Measurements from ENCODE around the gene SOST. TPM values are rescaled to one million over a fixed set of nuclear protein-coding genes. Genes with fewer than 3 reads are reported as not detected.

The SOST gene
- total RNA-seq, 1 experiment from 2014 or later = not detected

GRCh38 chr17:43745541-43745940, 13.1 kb downstream of the SOST start:
- DNase-seq (ENCODE audit: unreplicated experiment) = no peak
- Mint-ChIP-seq H3K27me3 (ENCODE audit: insufficient read depth, unreplicated experiment) (no peaks in the 10 kb centered on the region), H3K4me1 (ENCODE audit: insufficient read depth, unreplicated experiment) (peaks cover 19% of the 10 kb centered on the region), H3K36me3 (ENCODE audit: insufficient read depth, unreplicated experiment) (no peaks in the 10 kb centered on the region), H3K4me3 (ENCODE audit: unreplicated experiment) (no peak overlapping the region), H3K9me3 (ENCODE audit: unreplicated experiment) (no peaks in the 10 kb centered on the region), H3K27ac (ENCODE audit: low read depth, unreplicated experiment) (no peak overlapping the region)
- no peak for TF ChIP-seq CTCF (IDR thresholded peaks at IDR 0.05; ENCODE audit: unreplicated experiment)
- POLR2A ChIA-PET = no interaction called here
- CTCF ChIA-PET = interaction anchor here (0.6 to 2.5 kb wide), 3 partner anchors 14 to 133 kb away, joined by 3 to 9 read pairs (median 5); no protein-coding TSS in a partner anchor
- no TSS peak for BruUV-seq (replicated peaks)
- intact Hi-C loops (cut with micrococcal nuclease) = no loop called here

DNA sequence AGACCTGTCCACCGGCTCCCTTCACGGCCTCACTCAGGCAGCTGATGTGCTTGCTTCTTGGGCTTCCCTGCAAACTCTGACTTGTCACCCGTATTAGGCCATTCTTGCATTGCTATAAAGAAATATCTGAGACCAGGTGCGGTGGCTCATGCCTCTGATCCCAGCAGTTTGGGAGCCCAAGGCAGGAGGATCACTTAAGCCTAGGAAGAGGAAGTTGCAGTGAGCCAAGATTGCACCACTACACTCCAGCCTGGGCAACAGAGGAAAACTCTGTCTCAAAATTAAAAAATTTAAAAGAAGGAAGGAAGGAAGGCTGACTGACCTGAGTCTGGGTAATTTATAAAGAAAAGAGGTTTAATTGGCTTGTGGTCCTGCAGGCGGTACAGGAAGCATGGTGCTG, 17.0 kb downstream of the SOST start:
- no peak for DNase-seq (ENCODE audit: unreplicated experiment)
- H3K4me3 Mint-ChIP-seq (ENCODE audit: unreplicated experiment) = no peak overlapping the region
- no peaks in the 10 kb centered on the region for H3K27me3 Mint-ChIP-seq (ENCODE audit: insufficient read depth, unreplicated experiment)
- no peak for TF ChIP-seq CTCF (IDR thresholded peaks at IDR 0.05; ENCODE audit: unreplicated experiment)
- no peaks in the 10 kb centered on the region for H3K9me3 Mint-ChIP-seq (ENCODE audit: unreplicated experiment)
- no TSS peak for BruUV-seq (replicated peaks)
- no peak overlapping the region for H3K27ac Mint-ChIP-seq (ENCODE audit: low read depth, unreplicated experiment)
- ChIA-PET POLR2A (no interaction called here), CTCF (interaction anchor here (2.2 kb wide), 1 partner anchor 47 kb away, joined by 13 read pairs; no protein-coding TSS in a partner anchor)
- H3K4me1 Mint-ChIP-seq (ENCODE audit: insufficient read depth, unreplicated experiment) = peaks cover 8% of the 10 kb centered on the region
- intact Hi-C loops (cut with micrococcal nuclease) = no loop called here
- H3K36me3 Mint-ChIP-seq (ENCODE audit: insufficient read depth, unreplicated experiment) = no peaks in the 10 kb centered on the region

DNA sequence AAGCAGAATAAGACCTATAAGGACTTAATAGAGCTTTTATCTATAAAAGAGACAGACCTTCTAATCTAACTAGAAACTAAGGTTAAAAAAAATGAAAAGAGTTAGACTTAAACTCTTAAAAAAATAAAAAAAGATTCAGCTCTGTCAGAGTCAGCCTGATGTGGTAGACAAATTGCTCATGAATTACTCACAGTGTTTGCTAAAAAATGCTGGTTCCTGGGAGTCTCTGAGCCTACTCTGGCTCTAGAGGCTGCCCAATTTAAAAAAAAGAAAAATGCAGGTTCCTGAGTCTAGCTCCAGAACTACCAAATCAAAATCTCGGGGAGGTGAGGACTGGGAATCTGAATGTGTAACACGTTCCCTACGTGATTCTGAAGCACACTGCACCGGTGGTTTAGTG, 18.1 kb downstream of the SOST start:
- no peak overlapping the region for H3K4me3 Mint-ChIP-seq (ENCODE audit: unreplicated experiment)
- intact Hi-C loops (cut with micrococcal nuclease) = no loop called here
- no peaks in the 10 kb centered on the region for H3K27me3 Mint-ChIP-seq (ENCODE audit: insufficient read depth, unreplicated experiment)
- no peaks in the 10 kb centered on the region for H3K9me3 Mint-ChIP-seq (ENCODE audit: unreplicated experiment)
- H3K36me3 Mint-ChIP-seq (ENCODE audit: insufficient read depth, unreplicated experiment) = no peaks in the 10 kb centered on the region
- BruUV-seq (replicated peaks) = no TSS peak
- ChIA-PET CTCF (interaction anchor here (0.6 to 2.2 kb wide), 2 partner anchors 46 to 218 kb away, joined by 4 to 13 read pairs; no protein-coding TSS in a partner anchor), POLR2A (no interaction called here)
- TF ChIP-seq CTCF (IDR thresholded peaks at IDR 0.05; ENCODE audit: unreplicated experiment) = no peak
- H3K4me1 Mint-ChIP-seq (ENCODE audit: insufficient read depth, unreplicated experiment) = peaks cover 8% of the 10 kb centered on the region
- no peak overlapping the region for H3K27ac Mint-ChIP-seq (ENCODE audit: low read depth, unreplicated experiment)
- DNase-seq (ENCODE audit: unreplicated experiment) = peak; percentile 21

DNA sequence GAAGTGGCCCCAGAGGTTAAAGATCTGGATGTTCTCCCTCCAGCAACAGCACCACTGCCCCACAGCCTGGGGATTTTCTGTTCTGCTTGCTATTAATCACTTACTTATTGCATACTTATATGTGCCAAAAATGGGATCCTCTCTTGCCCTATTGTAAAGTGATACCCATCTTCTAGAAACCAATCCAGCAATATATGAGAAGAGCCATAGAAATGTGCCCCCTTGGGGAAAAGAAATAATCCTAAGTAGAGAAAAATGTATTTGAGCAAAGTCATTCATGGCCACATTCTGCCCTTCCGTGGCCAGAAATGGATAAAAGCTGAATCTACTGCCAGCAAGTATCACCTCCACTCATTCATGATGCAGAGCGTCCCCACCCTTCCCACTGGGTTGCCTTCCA, 20.9 kb downstream of the SOST start:
- ChIA-PET POLR2A (no interaction called here), CTCF (interaction anchor here (0.6 kb wide), 1 partner anchor 16 kb away, joined by 4 read pairs; no protein-coding TSS in a partner anchor)
- Mint-ChIP-seq H3K27ac (ENCODE audit: low read depth, unreplicated experiment) (no peak overlapping the region), H3K27me3 (ENCODE audit: insufficient read depth, unreplicated experiment) (no peaks in the 10 kb centered on the region), H3K4me1 (ENCODE audit: insufficient read depth, unreplicated experiment) (peaks cover 8% of the 10 kb centered on the region), H3K9me3 (ENCODE audit: unreplicated experiment) (no peaks in the 10 kb centered on the region), H3K36me3 (ENCODE audit: insufficient read depth, unreplicated experiment) (no peaks in the 10 kb centered on the region), H3K4me3 (ENCODE audit: unreplicated experiment) (no peak overlapping the region)
- BruUV-seq (replicated peaks) = no TSS peak
- DNase-seq (ENCODE audit: unreplicated experiment) = no peak
- no peak for TF ChIP-seq CTCF (IDR thresholded peaks at IDR 0.05; ENCODE audit: unreplicated experiment)
- intact Hi-C loops (cut with micrococcal nuclease) = no loop called here

Data from MCF 10A (cell line).